ENCODE measurements around the gene SOAT1.
"Not testable (repeated sequence)": the region's sequence is repeated elsewhere in the genome, so short reads cannot be mapped to it uniquely, and the experiment has no call there.

SOAT1 gene

GRCh38 chr1:179341943-179342547 lies 48.4 kb downstream of the SOAT1 start:
- no peak for DNase-seq (ENCODE audit: low read depth)
- H3K4me3 ChIP-seq (ENCODE audit: low read depth, low read length), result no peak overlapping the region

- H3K4me3 ChIP-seq (ENCODE audit: low read depth, low read length), result no peak overlapping the region
- no peak for DNase-seq (ENCODE audit: low read depth)
Measured at GRCh38 chr1:179342740-179343404, 49.3 kb downstream of the SOAT1 start.

GRCh38 chr1:179351281-179351680 lies 57.7 kb downstream of the SOAT1 start:
- H3K4me3 ChIP-seq (ENCODE audit: low read depth, low read length), result no peak overlapping the region
- DNase-seq (ENCODE audit: low read depth), result no peak

- no peak overlapping the region for H3K4me3 ChIP-seq (ENCODE audit: low read depth, low read length)
- DNase-seq (ENCODE audit: low read depth), result no peak
Measured at GRCh38 chr1:179352236-179352635, 58.6 kb downstream of the SOAT1 start.

GRCh38 chr1:179353546-179353945 lies 59.9 kb downstream of the SOAT1 start:
- peak; percentile 55 for DNase-seq (ENCODE audit: low read depth)
- H3K4me3 ChIP-seq (ENCODE audit: low read depth, low read length), result no peak overlapping the region

- DNase-seq (ENCODE audit: low read depth); H3K4me3 ChIP-seq (ENCODE audit: low read depth, low read length): not testable (repeated sequence)
Measured at GRCh38 chr1:179361631-179362030, 68.0 kb downstream of the SOAT1 start.

- peak; percentile 49 for DNase-seq (ENCODE audit: low read depth)
- peak within 1 kb of the TSS; percentile 70 for H3K4me3 ChIP-seq (ENCODE audit: low read depth, low read length)
Measured at GRCh38 chr1:179365342-179366092, 71.9 kb downstream of the SOAT1 start, which contains the start of gene AXDND1. TSS of gene AXDND1 (plus strand) at chr1:179365971. CDS start at chr1:179366510, 539 bp downstream.

- no peak for DNase-seq (ENCODE audit: low read depth)
- H3K4me3 ChIP-seq (ENCODE audit: low read depth, low read length), result peak overlapping the region; percentile 70
Measured at GRCh38 chr1:179366093-179366800, 72.7 kb downstream of the SOAT1 start.

GRCh38 chr1:179369751-179370341 lies 76.2 kb downstream of the SOAT1 start:
- DNase-seq (ENCODE audit: low read depth), result peak; percentile 23
- no peak overlapping the region for H3K4me3 ChIP-seq (ENCODE audit: low read depth, low read length)

GRCh38 chr1:179372160-179372559 lies 78.6 kb downstream of the SOAT1 start:
- H3K4me3 ChIP-seq (ENCODE audit: low read depth, low read length), result no peak overlapping the region
- no peak for DNase-seq (ENCODE audit: low read depth)

- no peak for DNase-seq (ENCODE audit: low read depth)
Measured at GRCh38 chr1:179376223-179376622, 82.6 kb downstream of the SOAT1 start.

GRCh38 chr1:179380299-179380698 lies 86.7 kb downstream of the SOAT1 start:
- no peak for DNase-seq (ENCODE audit: low read depth)
- no peak overlapping the region for H3K4me3 ChIP-seq (ENCODE audit: low read depth, low read length)

More at GRCh38 chr1:179376223-179376622, 82.6 kb downstream of the SOAT1 start:
- H3K4me3 ChIP-seq (ENCODE audit: low read depth, low read length), result no peak overlapping the region

GRCh38 chr1:179384027-179384426 lies 90.4 kb downstream of the SOAT1 start:
- no peak for DNase-seq (ENCODE audit: low read depth)
- no peak overlapping the region for H3K4me3 ChIP-seq (ENCODE audit: low read depth, low read length)

GRCh38 chr1:179385510-179385909 lies 91.9 kb downstream of the SOAT1 start:
- DNase-seq (ENCODE audit: low read depth), result no peak
- no peak overlapping the region for H3K4me3 ChIP-seq (ENCODE audit: low read depth, low read length)

GRCh38 chr1:179393721-179394120 lies 100.1 kb downstream of the SOAT1 start:
- H3K4me3 ChIP-seq (ENCODE audit: low read depth, low read length), result no peak overlapping the region
- no peak for DNase-seq (ENCODE audit: low read depth)

- not testable (repeated sequence) for DNase-seq (ENCODE audit: low read depth); H3K4me3 ChIP-seq (ENCODE audit: low read depth, low read length)
Measured at GRCh38 chr1:179399399-179399798, 105.8 kb downstream of the SOAT1 start.

Data from skeletal muscle cell (primary cell).